Astrocyte (in vitro differentiated cells and primary cell): ENCODE data around the gene RUNX1. TPM values are rescaled to one million over a fixed set of nuclear protein-coding genes. Genes with fewer than 3 reads are reported as not detected.

Experiments used
- DNase-seq: peaks from one replicate; pipeline ENCODE4 v3.0.0-alpha.2; 2010; ENCODE audit warnings: low read depth
- FAIRE-seq: peaks from 2 replicates; lab custom pipeline; 2011; peaks lifted over from hg19 to GRCh38; lab: Jason Lieb, UNC
- H2AFZ ChIP-seq: 2 replicates; pipeline ENCODE4 v1.6.0; 2012; ENCODE audit warnings: low read depth, low read length, inconsistent platforms
- H3K27ac ChIP-seq: 2 replicates; pipeline ENCODE4 v1.5.1; 2011; ENCODE audit warnings: low read depth, low read length, inconsistent platforms
- H3K27me3 ChIP-seq: 2 replicates; pipeline ENCODE4 v1.6.0; 2011; ENCODE audit warnings: low read length, inconsistent platforms; ENCODE audit not compliant: insufficient read depth
- H3K36me3 ChIP-seq: 2 replicates; pipeline ENCODE4 v1.5.1; 2011; ENCODE audit warnings: low read length, inconsistent platforms; ENCODE audit not compliant: insufficient read depth
- H3K4me1 ChIP-seq: 2 replicates; pipeline ENCODE4 v1.5.1; 2011; ENCODE audit warnings: low read length, inconsistent platforms; ENCODE audit not compliant: insufficient read depth
- H3K4me2 ChIP-seq: 2 replicates; pipeline ENCODE4 v1.6.0; 2012; ENCODE audit warnings: low read length, inconsistent platforms
- H3K4me3 ChIP-seq: 2 replicates; pipeline ENCODE4 v1.5.1; 2011; ENCODE audit warnings: low read depth, mild to moderate bottlenecking, low read length, inconsistent platforms; ENCODE audit not compliant: insufficient read depth
- H3K79me2 ChIP-seq: 2 replicates; pipeline ENCODE4 v1.6.0; 2012; ENCODE audit warnings: mild to moderate bottlenecking, low read length, inconsistent platforms; ENCODE audit not compliant: insufficient read depth
- H3K9ac ChIP-seq: 2 replicates; pipeline ENCODE4 v1.6.0; 2012; ENCODE audit warnings: mild to moderate bottlenecking, low read length, inconsistent platforms
- H3K9me3 ChIP-seq: 2 replicates; pipeline ENCODE4 v1.5.1; 2012; ENCODE audit warnings: low read depth, mild to moderate bottlenecking, low read length, inconsistent platforms; ENCODE audit not compliant: insufficient read depth
- H4K20me1 ChIP-seq: 2 replicates; pipeline ENCODE4 v1.6.0; 2012; ENCODE audit warnings: low read length, inconsistent platforms; ENCODE audit not compliant: insufficient read depth
- H3K27ac Mint-ChIP-seq: one replicate; pipeline ENCODE4 v1.8.0; 2021; ENCODE audit warnings: mild to moderate bottlenecking, mixed read lengths; ENCODE audit not compliant: unreplicated experiment
- H3K27me3 Mint-ChIP-seq: one replicate; pipeline ENCODE4 v1.8.0; 2021; ENCODE audit warnings: low read depth, mixed read lengths; ENCODE audit not compliant: unreplicated experiment
- H3K36me3 Mint-ChIP-seq: one replicate; pipeline ENCODE4 v1.8.0; 2021; ENCODE audit warnings: low read depth, mixed read lengths; ENCODE audit not compliant: unreplicated experiment
- H3K4me1 Mint-ChIP-seq: one replicate; pipeline ENCODE4 v1.8.0; 2021; ENCODE audit warnings: low read depth, mixed read lengths; ENCODE audit not compliant: unreplicated experiment
- H3K4me3 Mint-ChIP-seq: one replicate; pipeline ENCODE4 v1.8.0; 2021; ENCODE audit warnings: mild to moderate bottlenecking, moderate library complexity, mixed read lengths; ENCODE audit not compliant: unreplicated experiment
- H3K9me3 Mint-ChIP-seq: one replicate; pipeline ENCODE4 v1.8.0; 2021; ENCODE audit warnings: mild to moderate bottlenecking, mixed read lengths; ENCODE audit not compliant: unreplicated experiment
- EZH2 ChIP-seq: IDR thresholded peaks from 2 replicates; pipeline ENCODE4 v1.6.1; 2012; ENCODE audit warnings: mild to moderate bottlenecking, low read length, inconsistent platforms; ENCODE audit not compliant: insufficient read depth
- total RNA-seq: library from RNA; stranded (reverse); gene quantifications from 2 replicates; pipeline ENCODE4 v1.2.1, GENCODE V29; 2021
- TF ChIP-seq, protein P1 (sequence below): IDR thresholded peaks from 2 replicates; pipeline ENCODE4 v1.5.1; 2011; ENCODE audit warnings: low read depth, mild to moderate bottlenecking, inconsistent platforms, low read length, moderate library complexity; ENCODE audit not compliant: insufficient read depth

RUNX1 gene
- total RNA-seq, 1 donor from 2014 or later, result 84.6 TPM

DNA sequence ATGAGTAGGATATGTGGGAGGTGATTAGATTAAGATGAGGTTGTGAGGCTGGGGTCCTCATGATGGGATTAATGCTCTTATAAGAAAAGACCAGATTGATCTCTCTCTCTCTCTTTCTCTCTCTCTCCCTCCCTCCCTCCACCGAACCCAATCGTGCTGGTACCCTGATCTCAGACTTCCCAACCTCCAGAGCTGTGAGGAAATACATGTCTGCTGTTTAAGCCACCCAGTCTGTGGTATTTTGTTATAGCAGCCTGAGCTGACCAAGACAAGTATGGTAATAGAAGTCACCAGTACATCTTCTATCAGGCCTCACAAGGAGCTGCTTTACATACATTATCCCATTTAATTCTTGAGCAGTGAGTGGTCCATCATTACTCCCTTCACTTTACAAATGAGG is 149.8 kb downstream of the RUNX1 start:
- Mint-ChIP-seq H3K36me3 (peaks cover 13% of the 10 kb centered on the region), H3K27ac (no peak overlapping the region), H3K4me1 (no peaks in the 10 kb centered on the region), H3K9me3 (peaks cover 10% of the 10 kb centered on the region), H3K4me3 (no peak overlapping the region), H3K27me3 (no peaks in the 10 kb centered on the region)
- no peak overlapping the region for H3K27ac ChIP-seq
- no peaks in the 10 kb centered on the region for H4K20me1 ChIP-seq
- no peaks in the 10 kb centered on the region for H3K4me1 ChIP-seq
- no peak for DNase-seq
- no peaks in the 10 kb centered on the region for H3K27me3 ChIP-seq
- no peak overlapping the region for H3K4me2 ChIP-seq
- H3K9ac ChIP-seq, result no peak overlapping the region
- no peak overlapping the region for H3K4me3 ChIP-seq
- H3K79me2 ChIP-seq, result no peaks in the 10 kb centered on the region
- FAIRE-seq, result no peak
- TF ChIP-seq, protein P1, sequence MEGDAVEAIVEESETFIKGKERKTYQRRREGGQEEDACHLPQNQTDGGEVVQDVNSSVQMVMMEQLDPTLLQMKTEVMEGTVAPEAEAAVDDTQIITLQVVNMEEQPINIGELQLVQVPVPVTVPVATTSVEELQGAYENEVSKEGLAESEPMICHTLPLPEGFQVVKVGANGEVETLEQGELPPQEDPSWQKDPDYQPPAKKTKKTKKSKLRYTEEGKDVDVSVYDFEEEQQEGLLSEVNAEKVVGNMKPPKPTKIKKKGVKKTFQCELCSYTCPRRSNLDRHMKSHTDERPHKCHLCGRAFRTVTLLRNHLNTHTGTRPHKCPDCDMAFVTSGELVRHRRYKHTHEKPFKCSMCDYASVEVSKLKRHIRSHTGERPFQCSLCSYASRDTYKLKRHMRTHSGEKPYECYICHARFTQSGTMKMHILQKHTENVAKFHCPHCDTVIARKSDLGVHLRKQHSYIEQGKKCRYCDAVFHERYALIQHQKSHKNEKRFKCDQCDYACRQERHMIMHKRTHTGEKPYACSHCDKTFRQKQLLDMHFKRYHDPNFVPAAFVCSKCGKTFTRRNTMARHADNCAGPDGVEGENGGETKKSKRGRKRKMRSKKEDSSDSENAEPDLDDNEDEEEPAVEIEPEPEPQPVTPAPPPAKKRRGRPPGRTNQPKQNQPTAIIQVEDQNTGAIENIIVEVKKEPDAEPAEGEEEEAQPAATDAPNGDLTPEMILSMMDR, result no peak
- TF ChIP-seq EZH2, result no peak
- no peak overlapping the region for H2AFZ ChIP-seq
- H3K9me3 ChIP-seq, result peaks cover 8% of the 10 kb centered on the region
- no peaks in the 10 kb centered on the region for H3K36me3 ChIP-seq

DNA sequence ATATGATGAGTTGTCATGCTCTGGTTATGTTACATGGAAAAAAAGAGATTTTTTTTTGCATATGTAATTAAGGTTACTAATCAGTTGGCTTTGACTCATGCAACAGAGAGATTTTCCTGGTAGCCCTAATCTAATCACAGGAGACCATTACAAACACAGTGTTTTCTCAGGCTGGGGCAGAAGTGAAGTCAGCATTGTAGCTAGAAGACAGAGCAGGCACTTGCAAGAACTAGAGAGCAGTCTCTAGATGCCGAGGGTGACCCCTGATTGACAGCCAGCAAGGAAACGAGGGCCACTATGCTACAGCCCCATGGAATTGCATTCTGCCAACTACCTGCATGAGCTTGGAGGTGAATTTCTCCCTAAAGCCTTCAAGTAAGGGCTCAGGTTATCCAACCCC is 151.3 kb downstream of the RUNX1 start:
- Histone ChIP-seq H3K36me3 (no peaks in the 10 kb centered on the region), H3K9ac (no peak overlapping the region), H4K20me1 (no peaks in the 10 kb centered on the region), H3K4me2 (no peak overlapping the region), H3K4me3 (no peak overlapping the region), H2AFZ (no peak overlapping the region), H3K79me2 (no peaks in the 10 kb centered on the region), H3K27ac (no peak overlapping the region), H3K4me1 (no peaks in the 10 kb centered on the region), H3K9me3 (peaks cover 8% of the 10 kb centered on the region), H3K27me3 (no peaks in the 10 kb centered on the region)
- Mint-ChIP-seq H3K4me1 (peaks cover 5% of the 10 kb centered on the region), H3K9me3 (peaks cover 10% of the 10 kb centered on the region), H3K4me3 (no peak overlapping the region), H3K27me3 (no peaks in the 10 kb centered on the region), H3K27ac (no peak overlapping the region), H3K36me3 (peaks cover 13% of the 10 kb centered on the region)
- no peak for DNase-seq
- no peak for FAIRE-seq
- TF ChIP-seq, protein P1, result no peak
- TF ChIP-seq EZH2, result no peak

DNA sequence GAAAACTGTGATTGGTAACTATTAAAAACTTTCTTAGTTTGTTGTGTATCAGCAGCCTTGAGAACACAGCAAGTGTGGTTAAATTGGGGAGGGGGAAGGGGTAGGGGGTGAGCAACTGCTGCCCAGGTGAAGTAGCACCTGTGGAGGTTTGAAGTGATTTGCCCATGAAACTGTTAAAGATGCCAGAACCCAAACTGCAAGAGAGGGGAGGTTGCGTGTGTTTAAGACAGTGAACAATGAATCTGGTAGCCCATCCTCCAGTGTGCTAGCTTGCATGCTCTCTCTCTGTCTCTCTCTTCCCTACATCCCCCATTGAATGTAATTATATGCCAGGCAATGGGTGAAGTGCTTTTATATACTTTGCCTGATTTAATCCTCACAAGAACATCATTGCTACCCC is 154.7 kb downstream of the RUNX1 start:
- FAIRE-seq, result no peak
- H3K36me3 Mint-ChIP-seq, result peaks cover 13% of the 10 kb centered on the region
- no peak for DNase-seq
- no peak for TF ChIP-seq EZH2
- TF ChIP-seq, protein P1, result no peak
- Histone ChIP-seq H3K9ac (no peak overlapping the region), H2AFZ (no peak overlapping the region), H3K4me3 (no peak overlapping the region), H3K4me2 (no peak overlapping the region), H3K4me1 (peaks cover 22% of the 10 kb centered on the region), H3K36me3 (no peaks in the 10 kb centered on the region), H3K79me2 (peaks cover 9% of the 10 kb centered on the region), H3K9me3 (peaks cover 8% of the 10 kb centered on the region), H4K20me1 (no peaks in the 10 kb centered on the region), H3K27me3 (no peaks in the 10 kb centered on the region), H3K27ac (no peak overlapping the region)
- H3K9me3 Mint-ChIP-seq, result peaks cover 10% of the 10 kb centered on the region
- no peak overlapping the region for H3K27ac Mint-ChIP-seq
- H3K4me1 Mint-ChIP-seq, result peaks cover 10% of the 10 kb centered on the region
- no peak overlapping the region for H3K4me3 Mint-ChIP-seq
- no peaks in the 10 kb centered on the region for H3K27me3 Mint-ChIP-seq
